Ishikawa (cell line): Measurements from ENCODE around the gene DYNLT2.

Experiments used
- CEBPB ChIP-seq: IDR thresholded peaks from 2 replicates; pipeline ENCODE4 v1.6.1; 2012
- CREB1 ChIP-seq: IDR thresholded peaks from 2 replicates; pipeline ENCODE4 v1.6.1; 2012; ENCODE audit warnings: low read depth
- EGR1 ChIP-seq: IDR thresholded peaks from 2 replicates; pipeline ENCODE4 v1.6.1; 2012
- EP300 ChIP-seq: IDR thresholded peaks from 2 replicates; pipeline ENCODE4 v1.6.1; 2012; ENCODE audit warnings: borderline replicate concordance
- FOXM1 ChIP-seq: IDR thresholded peaks from 2 replicates; pipeline ENCODE4 v1.6.1; 2012; ENCODE audit warnings: low read depth, borderline replicate concordance
- MAX ChIP-seq: IDR thresholded peaks from 2 replicates; pipeline ENCODE4 v1.6.1; 2012
- NFIC ChIP-seq: IDR thresholded peaks from 2 replicates; pipeline ENCODE4 v1.6.1; 2012
- RAD21 ChIP-seq: IDR thresholded peaks from 2 replicates; pipeline ENCODE4 v1.6.1; 2012; ENCODE audit warnings: low read depth
- REST ChIP-seq: IDR thresholded peaks from 2 replicates; pipeline ENCODE4 v1.6.1; 2012; ENCODE audit warnings: low read depth, mild to moderate bottlenecking
- TAF1 ChIP-seq: IDR thresholded peaks from 2 replicates; pipeline ENCODE4 v1.6.1; 2012; ENCODE audit warnings: low read depth, mild to moderate bottlenecking
- TCF12 ChIP-seq: IDR thresholded peaks from 2 replicates; pipeline ENCODE4 v1.6.1; 2012; ENCODE audit warnings: low read depth
- TEAD4 ChIP-seq: IDR thresholded peaks from 2 replicates; pipeline ENCODE4 v1.6.1; 2012
- USF1 ChIP-seq: IDR thresholded peaks from 2 replicates; pipeline ENCODE4 v1.6.1; 2012
- YY1 ChIP-seq: IDR thresholded peaks from 2 replicates; pipeline ENCODE4 v1.6.1; 2012; ENCODE audit warnings: low read depth
- ZBTB7A ChIP-seq: IDR thresholded peaks from 2 replicates; pipeline ENCODE4 v1.6.1; 2012; ENCODE audit warnings: low read depth

DYNLT2 gene

GRCh38 chr6:169692516-169692915 lies 58.9 kb downstream of the DYNLT2 start:
- no peak for TF ChIP-seq TAF1
- TF ChIP-seq NFIC, result no peak
- TF ChIP-seq RAD21, result no peak
- TF ChIP-seq EGR1, result no peak
- TF ChIP-seq MAX, result no peak
- TF ChIP-seq ZBTB7A, result no peak
- TF ChIP-seq TEAD4, result no peak
- no peak for TF ChIP-seq CEBPB
- no peak for TF ChIP-seq EP300
- TF ChIP-seq TCF12, result no peak
- TF ChIP-seq FOXM1, result no peak
- no peak for TF ChIP-seq USF1
- no peak for TF ChIP-seq REST
- TF ChIP-seq YY1, result no peak
- TF ChIP-seq CREB1, result no peak

- TF ChIP-seq EGR1 (no peak), CEBPB (no peak), USF1 (no peak), EP300 (no peak), CREB1 (no peak), ZBTB7A (no peak), TCF12 (no peak)
These were observed 60.1 kb downstream of the DYNLT2 start for GRCh38 chr6:169691260-169691659.
